Measurements from ENCODE around the gene EYA2.

Gene EYA2

GRCh38 chr20:46995561-46996142 lies 101.0 kb downstream of the EYA2 start:
- in situ Hi-C loops (cut with MboI; ENCODE audit: low sequenced_read_pairs, unreplicated experiment) = no loop called here
- no peak for DNase-seq (ENCODE audit: low spot score)
- TF ChIP-seq, protein P1, sequence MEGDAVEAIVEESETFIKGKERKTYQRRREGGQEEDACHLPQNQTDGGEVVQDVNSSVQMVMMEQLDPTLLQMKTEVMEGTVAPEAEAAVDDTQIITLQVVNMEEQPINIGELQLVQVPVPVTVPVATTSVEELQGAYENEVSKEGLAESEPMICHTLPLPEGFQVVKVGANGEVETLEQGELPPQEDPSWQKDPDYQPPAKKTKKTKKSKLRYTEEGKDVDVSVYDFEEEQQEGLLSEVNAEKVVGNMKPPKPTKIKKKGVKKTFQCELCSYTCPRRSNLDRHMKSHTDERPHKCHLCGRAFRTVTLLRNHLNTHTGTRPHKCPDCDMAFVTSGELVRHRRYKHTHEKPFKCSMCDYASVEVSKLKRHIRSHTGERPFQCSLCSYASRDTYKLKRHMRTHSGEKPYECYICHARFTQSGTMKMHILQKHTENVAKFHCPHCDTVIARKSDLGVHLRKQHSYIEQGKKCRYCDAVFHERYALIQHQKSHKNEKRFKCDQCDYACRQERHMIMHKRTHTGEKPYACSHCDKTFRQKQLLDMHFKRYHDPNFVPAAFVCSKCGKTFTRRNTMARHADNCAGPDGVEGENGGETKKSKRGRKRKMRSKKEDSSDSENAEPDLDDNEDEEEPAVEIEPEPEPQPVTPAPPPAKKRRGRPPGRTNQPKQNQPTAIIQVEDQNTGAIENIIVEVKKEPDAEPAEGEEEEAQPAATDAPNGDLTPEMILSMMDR (IDR thresholded peaks at IDR 0.05; ENCODE audit: borderline replicate concordance, control extremely low read depth, extremely low read depth, insufficient read depth, missing control alignments) = no peak

- DNase-seq (ENCODE audit: low spot score) = no peak
- in situ Hi-C loops (cut with MboI; ENCODE audit: low sequenced_read_pairs, unreplicated experiment) = no loop called here
- TF ChIP-seq, protein P1 (IDR thresholded peaks at IDR 0.05; ENCODE audit: borderline replicate concordance, control extremely low read depth, extremely low read depth, insufficient read depth, missing control alignments) = no peak
Observed at GRCh38 chr20:46997187-46997586, 102.5 kb downstream of the EYA2 start.

- TF ChIP-seq, protein P1 (IDR thresholded peaks at IDR 0.05; ENCODE audit: borderline replicate concordance, control extremely low read depth, extremely low read depth, insufficient read depth, missing control alignments) = no peak
- no peak for DNase-seq (ENCODE audit: low spot score)
- in situ Hi-C loops (cut with MboI; ENCODE audit: low sequenced_read_pairs, unreplicated experiment) = no loop called here
Observed at GRCh38 chr20:46998477-46999240, 104.0 kb downstream of the EYA2 start.

GRCh38 chr20:46999801-47000465 lies 105.3 kb downstream of the EYA2 start:
- in situ Hi-C loops (cut with MboI; ENCODE audit: low sequenced_read_pairs, unreplicated experiment) = no loop called here
- TF ChIP-seq, protein P1 (IDR thresholded peaks at IDR 0.05; ENCODE audit: borderline replicate concordance, control extremely low read depth, extremely low read depth, insufficient read depth, missing control alignments) = no peak
- DNase-seq (ENCODE audit: low spot score) = no peak

DNA sequence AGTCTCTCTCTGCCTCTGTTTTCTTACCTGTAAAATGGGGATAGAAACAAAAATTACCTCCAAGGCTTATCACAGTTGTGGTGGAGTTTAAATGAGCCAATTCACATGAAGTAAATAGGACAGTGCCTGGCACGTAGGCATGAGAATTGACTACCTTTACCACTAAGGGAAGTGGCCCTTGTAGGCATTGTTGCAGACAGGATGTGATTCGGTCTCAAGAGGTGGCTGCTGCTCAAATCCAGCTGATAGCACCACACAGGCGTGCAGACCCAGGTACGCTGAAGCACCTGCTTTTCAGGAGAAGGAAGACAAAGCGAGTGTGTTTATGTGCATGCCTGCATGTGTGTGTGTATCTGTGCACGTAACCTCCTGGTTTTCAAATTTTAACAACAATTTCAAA lies 108.6 kb downstream of the EYA2 start:
- DNase-seq (ENCODE audit: low spot score) = no peak

GRCh38 chr20:47004179-47004578 lies 109.5 kb downstream of the EYA2 start:
- TF ChIP-seq, protein P1 (IDR thresholded peaks at IDR 0.05; ENCODE audit: borderline replicate concordance, control extremely low read depth, extremely low read depth, insufficient read depth, missing control alignments) = no peak
- DNase-seq (ENCODE audit: low spot score) = no peak
- in situ Hi-C loops (cut with MboI; ENCODE audit: low sequenced_read_pairs, unreplicated experiment) = no loop called here

More for the DNA sequence above, 108.6 kb downstream of the EYA2 start:
- TF ChIP-seq, protein P1 (IDR thresholded peaks at IDR 0.05; ENCODE audit: borderline replicate concordance, control extremely low read depth, extremely low read depth, insufficient read depth, missing control alignments) = no peak
- in situ Hi-C loops (cut with MboI; ENCODE audit: low sequenced_read_pairs, unreplicated experiment) = no loop called here

All from GM13976 (cell line).